ENCODE data around the gene TSHR. TPM values are rescaled to one million over a fixed set of nuclear protein-coding genes. Genes with fewer than 3 reads are reported as not detected.
"Not testable (repeated sequence)": the region's sequence is repeated elsewhere in the genome, so short reads cannot be mapped to it uniquely, and the experiment has no call there.

Gene TSHR
- total RNA-seq, 3 donors from 2014 or later, result 0.24 to 0.47 TPM; not detected in 1

DNA sequence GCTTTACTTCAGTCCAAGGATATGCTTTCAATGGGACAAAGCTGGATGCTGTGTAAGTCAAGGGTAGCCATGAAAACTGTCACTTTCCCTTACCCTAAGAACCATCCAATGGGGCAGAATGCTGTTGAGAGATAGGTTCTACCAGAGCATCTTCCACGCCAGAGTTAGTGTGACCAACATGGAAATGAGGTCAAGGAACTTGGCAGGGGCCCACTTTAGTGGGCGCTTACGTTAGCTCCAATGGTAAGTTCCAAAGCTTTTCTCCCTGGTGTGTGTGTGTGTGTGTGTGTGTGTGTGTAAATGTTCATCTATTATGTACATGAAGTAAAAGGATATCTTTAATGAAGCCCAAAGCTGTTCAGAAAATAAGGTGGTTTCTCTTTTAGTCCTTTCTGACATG is 141.2 kb downstream of the TSHR start:
- Mint-ChIP-seq H3K9me3 (no peaks in the 10 kb centered on the region), H3K4me3 (no peak overlapping the region), H3K36me3 (ENCODE audit: insufficient read depth) (no peaks in the 10 kb centered on the region), H3K27me3 (ENCODE audit: low read depth) (peaks cover 2% of the 10 kb centered on the region), H3K4me1 (ENCODE audit: low read depth) (no peaks in the 10 kb centered on the region)
- ATAC-seq (no peak), DNase-seq (no peak)

DNA sequence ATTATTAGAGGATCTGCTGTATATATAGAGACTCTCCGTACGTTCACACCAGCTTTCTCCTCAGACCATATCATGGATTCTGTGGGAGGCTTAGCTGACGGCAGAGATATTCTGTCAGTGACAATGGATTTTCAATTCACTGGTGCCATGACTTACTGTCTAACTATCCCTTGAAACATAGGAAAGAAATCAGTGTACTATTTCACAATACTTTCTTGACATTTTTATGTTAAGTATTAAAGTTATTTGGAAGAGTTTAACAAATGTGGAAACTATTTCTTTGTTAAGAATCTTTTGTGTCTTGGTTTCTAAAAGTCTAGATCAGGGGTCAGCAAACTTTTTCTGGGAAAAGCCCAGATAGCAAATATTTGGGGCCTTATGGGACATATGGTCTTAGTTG is 146.8 kb downstream of the TSHR start:
- no peak overlapping the region for H3K4me3 Mint-ChIP-seq
- no peaks in the 10 kb centered on the region for H3K9me3 Mint-ChIP-seq
- peaks cover 2% of the 10 kb centered on the region for H3K27me3 Mint-ChIP-seq (ENCODE audit: low read depth)
- DNase-seq (no peak), ATAC-seq (no peak)
- no peaks in the 10 kb centered on the region for H3K36me3 Mint-ChIP-seq (ENCODE audit: insufficient read depth)
- no peaks in the 10 kb centered on the region for H3K4me1 Mint-ChIP-seq (ENCODE audit: low read depth)

DNA sequence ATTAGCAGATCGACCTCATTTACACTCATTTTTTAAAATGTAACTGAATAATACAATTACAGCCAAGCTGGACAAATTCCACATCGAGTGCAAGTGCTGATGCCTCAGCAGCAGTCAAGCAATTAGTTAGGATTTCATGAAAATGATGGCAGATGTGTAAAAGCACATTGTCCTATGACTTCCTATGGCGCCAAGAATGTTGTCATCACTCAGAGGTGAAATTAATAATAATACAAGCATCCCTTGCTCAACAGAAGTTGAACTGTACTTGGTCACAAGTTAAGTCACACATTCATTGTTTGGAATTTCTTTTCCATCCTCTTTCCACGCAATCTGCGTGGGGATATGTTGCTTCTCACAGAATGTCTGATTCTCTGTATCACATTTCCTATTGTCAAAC is 148.0 kb downstream of the TSHR start:
- ATAC-seq, result no peak
- peaks cover 2% of the 10 kb centered on the region for H3K27me3 Mint-ChIP-seq (ENCODE audit: low read depth)
- no peaks in the 10 kb centered on the region for H3K4me1 Mint-ChIP-seq (ENCODE audit: low read depth)
- no peak overlapping the region for H3K4me3 Mint-ChIP-seq
- H3K9me3 Mint-ChIP-seq, result no peaks in the 10 kb centered on the region
- no peaks in the 10 kb centered on the region for H3K36me3 Mint-ChIP-seq (ENCODE audit: insufficient read depth)
- DNase-seq, result no peak

DNA sequence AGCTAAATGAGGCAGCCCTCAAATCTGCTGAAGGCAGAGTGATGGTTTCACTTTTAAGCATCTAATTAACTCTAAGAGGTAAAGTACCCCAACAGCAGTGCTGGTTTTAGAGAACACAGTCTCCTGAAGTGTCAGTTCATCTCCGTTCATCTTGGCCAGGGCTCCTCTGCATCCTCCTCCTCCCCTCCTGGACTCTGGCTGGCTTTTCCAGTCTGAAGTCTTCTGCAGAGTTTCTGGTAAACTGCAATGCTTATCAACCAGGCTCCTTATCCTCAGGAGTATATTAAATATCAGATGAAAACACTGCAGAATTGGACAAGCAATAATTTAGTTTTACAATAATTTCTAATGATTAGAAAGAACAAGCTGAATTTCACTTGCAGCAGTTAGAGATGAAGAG is 150.0 kb downstream of the TSHR start:
- H3K4me3 Mint-ChIP-seq, result no peak overlapping the region

DNA sequence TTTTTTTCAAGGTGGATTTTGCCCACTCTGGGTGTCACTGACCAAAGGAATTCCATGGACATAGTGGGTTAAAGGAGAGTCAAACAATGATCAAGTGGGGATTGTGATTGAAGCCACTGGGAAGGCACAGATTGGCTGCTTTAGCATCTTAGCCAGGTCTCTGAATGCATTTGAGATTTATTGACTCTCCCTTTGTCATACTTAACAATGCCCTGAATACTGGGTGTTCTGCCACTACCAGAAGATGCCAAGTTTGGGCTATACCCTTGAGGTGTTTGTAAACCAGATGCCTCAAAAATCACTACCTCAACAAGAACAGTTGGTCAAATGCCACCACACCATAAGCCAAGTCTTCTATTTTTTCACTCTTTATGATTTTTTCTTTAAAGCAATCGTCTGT is 150.5 kb downstream of the TSHR start:
- no peaks in the 10 kb centered on the region for H3K9me3 Mint-ChIP-seq
- H3K36me3 Mint-ChIP-seq (ENCODE audit: insufficient read depth), result no peaks in the 10 kb centered on the region
- H3K27me3 Mint-ChIP-seq (ENCODE audit: low read depth), result no peaks in the 10 kb centered on the region
- no peaks in the 10 kb centered on the region for H3K4me1 Mint-ChIP-seq (ENCODE audit: low read depth)
- no peak overlapping the region for H3K4me3 Mint-ChIP-seq
- DNase-seq, result no peak
- no peak for ATAC-seq

More for the DNA sequence above, 150.0 kb downstream of the TSHR start:
- ATAC-seq, result no peak
- H3K36me3 Mint-ChIP-seq (ENCODE audit: insufficient read depth), result no peaks in the 10 kb centered on the region
- no peaks in the 10 kb centered on the region for H3K9me3 Mint-ChIP-seq
- no peaks in the 10 kb centered on the region for H3K4me1 Mint-ChIP-seq (ENCODE audit: low read depth)
- no peak for DNase-seq
- no peaks in the 10 kb centered on the region for H3K27me3 Mint-ChIP-seq (ENCODE audit: low read depth)

DNA sequence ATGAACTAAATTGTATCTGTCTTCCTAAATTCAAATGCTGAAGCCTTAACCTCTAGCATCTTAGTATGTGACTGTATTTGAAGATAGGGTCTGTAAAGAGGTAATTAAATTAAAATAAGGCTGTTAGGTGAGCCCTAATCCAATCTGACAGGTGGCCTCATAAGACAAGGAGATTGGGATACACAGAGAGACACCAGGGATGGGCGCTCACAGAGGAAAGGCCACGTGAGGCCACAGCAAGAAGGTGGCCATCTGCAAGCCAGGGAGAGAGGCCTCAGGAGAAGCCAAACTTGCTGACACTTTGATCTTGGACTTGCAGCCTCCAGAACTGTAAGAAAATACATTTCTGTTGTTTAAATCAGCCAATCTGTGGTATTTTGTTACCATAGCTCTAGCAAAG is 154.8 kb downstream of the TSHR start:
- ATAC-seq, result no peak
- no peaks in the 10 kb centered on the region for H3K4me1 Mint-ChIP-seq (ENCODE audit: low read depth)
- no peaks in the 10 kb centered on the region for H3K9me3 Mint-ChIP-seq
- no peak for DNase-seq
- H3K27me3 Mint-ChIP-seq (ENCODE audit: low read depth), result no peaks in the 10 kb centered on the region
- no peak overlapping the region for H3K4me3 Mint-ChIP-seq
- H3K36me3 Mint-ChIP-seq (ENCODE audit: insufficient read depth), result no peaks in the 10 kb centered on the region

DNA sequence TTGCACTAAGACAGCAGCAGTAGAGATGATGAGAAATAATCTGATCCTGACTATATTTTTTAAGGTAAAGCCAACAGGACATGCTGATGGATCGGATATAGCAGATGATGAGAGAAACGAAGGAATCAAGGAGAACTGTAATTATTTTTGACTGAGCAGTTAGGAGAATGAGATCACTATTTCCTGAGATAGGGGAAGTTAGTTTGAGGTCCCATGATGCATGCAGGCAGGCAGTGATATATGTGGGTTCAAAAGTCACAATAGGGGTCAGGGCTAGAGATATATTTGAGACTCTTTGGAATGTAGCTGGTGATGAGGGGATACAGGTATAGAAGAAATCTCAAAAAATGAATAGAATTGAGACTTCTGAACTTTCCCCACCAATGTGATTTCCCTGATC is 157.8 kb downstream of the TSHR start:
- Mint-ChIP-seq H3K4me3 (no peak overlapping the region), H3K27me3 (ENCODE audit: low read depth) (no peaks in the 10 kb centered on the region), H3K9me3 (no peaks in the 10 kb centered on the region), H3K36me3 (ENCODE audit: insufficient read depth) (no peaks in the 10 kb centered on the region), H3K4me1 (ENCODE audit: low read depth) (no peaks in the 10 kb centered on the region)
- ATAC-seq (no peak), DNase-seq (no peak)

DNA sequence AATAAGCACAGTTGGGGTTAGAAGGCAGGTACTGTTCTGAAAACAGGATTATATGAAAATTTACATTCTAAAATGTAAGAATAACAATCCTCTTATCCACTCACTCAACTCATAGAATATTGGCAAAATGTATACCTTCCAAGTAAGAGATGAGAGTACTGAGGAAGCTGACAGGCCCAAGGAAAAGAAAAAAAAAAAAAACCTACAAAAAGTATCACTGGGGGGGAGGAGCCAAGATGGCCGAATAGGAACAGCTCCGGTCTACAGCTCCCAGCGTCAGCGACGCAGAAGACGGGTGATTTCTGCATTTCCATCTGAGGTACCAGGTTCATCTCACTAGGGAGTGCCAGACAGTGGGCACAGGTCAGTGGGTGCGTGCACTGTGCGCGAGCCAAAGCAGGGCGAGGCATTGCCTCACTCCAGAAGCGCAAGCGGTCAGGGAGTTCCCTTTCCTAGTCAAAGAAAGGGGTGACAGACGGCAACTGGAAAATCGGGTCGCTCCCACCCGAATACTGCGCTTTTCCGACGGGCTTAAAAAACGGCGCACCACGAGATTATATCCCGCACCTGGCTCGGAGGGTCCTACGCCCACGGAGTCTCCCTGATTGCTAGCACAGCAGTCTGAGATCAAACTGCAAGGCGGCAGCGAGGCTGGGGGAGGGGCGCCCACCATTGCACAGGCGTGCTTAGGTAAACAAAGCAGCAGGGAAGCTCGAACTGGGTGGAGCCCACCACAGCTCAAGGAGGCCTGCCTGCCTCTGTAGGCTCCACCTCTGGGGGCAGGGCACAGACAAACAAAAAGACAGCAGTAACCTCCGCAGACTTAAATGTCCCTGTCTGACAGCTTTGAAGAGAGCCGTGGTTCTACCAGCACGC is 158.8 kb downstream of the TSHR start:
- H3K4me1 Mint-ChIP-seq (ENCODE audit: low read depth); ATAC-seq; DNase-seq; H3K27me3 Mint-ChIP-seq (ENCODE audit: low read depth); H3K9me3 Mint-ChIP-seq; H3K4me3 Mint-ChIP-seq; H3K36me3 Mint-ChIP-seq (ENCODE audit: insufficient read depth): not testable (repeated sequence)

DNA sequence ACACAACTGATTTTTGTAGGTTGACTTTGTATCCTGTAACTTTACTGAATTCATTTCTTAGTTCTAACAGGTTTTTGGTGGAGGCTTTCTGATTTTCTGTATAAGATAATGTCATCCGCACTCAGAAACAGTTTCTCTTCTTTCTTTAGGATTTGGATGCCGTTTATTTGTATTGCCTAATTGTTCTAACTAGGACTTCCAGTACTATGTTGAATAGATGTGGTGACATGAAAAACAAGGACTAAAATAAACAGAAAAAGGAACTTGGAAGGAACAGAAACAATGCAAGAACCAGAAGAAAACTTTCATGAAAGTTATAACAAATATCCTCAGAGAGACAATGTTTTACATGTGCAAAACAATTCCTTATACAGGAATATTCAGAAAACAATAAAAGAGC is 165.1 kb downstream of the TSHR start:
- ATAC-seq (no peak), DNase-seq (no peak)
- H3K27me3 Mint-ChIP-seq (ENCODE audit: low read depth), result no peaks in the 10 kb centered on the region

DNA sequence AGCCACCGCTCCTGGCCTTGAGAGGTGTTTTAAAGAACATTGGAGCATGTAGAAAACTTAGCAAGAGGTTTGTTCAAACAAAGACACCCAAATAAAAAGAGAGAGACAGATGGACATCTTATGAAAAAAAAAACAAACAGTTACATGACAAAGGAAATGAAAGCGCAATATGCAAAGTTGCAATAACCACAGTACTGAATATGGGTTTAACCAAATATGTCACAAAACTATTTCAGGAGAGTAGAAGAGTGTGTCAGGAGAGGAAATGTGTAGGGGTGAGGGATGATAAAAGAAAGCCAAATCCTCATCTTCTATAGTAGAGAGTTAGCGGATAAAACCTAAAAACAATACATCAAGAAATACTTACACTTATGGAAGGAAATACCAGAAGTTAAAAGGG is 166.9 kb downstream of the TSHR start:
- Mint-ChIP-seq H3K4me1 (ENCODE audit: low read depth) (no peaks in the 10 kb centered on the region), H3K4me3 (no peak overlapping the region), H3K9me3 (no peaks in the 10 kb centered on the region), H3K27me3 (ENCODE audit: low read depth) (no peaks in the 10 kb centered on the region), H3K36me3 (ENCODE audit: insufficient read depth) (no peaks in the 10 kb centered on the region)
- DNase-seq (no peak), ATAC-seq (no peak)

More for the DNA sequence above, 165.1 kb downstream of the TSHR start:
- Mint-ChIP-seq H3K9me3 (no peaks in the 10 kb centered on the region), H3K4me1 (ENCODE audit: low read depth) (no peaks in the 10 kb centered on the region), H3K4me3 (no peak overlapping the region), H3K36me3 (ENCODE audit: insufficient read depth) (no peaks in the 10 kb centered on the region)

DNA sequence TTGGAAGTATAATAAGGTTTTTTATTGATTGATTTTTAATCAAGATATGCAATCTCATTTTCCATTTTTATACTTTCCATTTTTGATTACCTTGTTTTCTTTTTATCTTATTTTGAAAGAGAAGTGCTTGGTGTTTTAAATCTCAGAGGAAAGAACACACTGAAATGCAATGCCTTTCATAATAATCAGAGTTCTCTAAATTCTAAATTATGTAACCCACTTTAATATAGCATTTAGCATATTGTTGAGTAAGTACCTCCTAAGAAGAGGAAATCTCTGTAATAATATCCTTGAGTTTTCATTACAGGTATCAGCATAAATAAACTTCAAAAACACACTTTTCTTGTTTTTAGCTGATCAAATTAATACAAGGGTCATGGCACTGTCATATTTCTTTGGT is 168.4 kb downstream of the TSHR start:
- DNase-seq (no peak), ATAC-seq (no peak)
- Mint-ChIP-seq H3K9me3 (no peaks in the 10 kb centered on the region), H3K4me3 (no peak overlapping the region), H3K4me1 (ENCODE audit: low read depth) (no peaks in the 10 kb centered on the region), H3K27me3 (ENCODE audit: low read depth) (no peaks in the 10 kb centered on the region), H3K36me3 (ENCODE audit: insufficient read depth) (no peaks in the 10 kb centered on the region)

DNA sequence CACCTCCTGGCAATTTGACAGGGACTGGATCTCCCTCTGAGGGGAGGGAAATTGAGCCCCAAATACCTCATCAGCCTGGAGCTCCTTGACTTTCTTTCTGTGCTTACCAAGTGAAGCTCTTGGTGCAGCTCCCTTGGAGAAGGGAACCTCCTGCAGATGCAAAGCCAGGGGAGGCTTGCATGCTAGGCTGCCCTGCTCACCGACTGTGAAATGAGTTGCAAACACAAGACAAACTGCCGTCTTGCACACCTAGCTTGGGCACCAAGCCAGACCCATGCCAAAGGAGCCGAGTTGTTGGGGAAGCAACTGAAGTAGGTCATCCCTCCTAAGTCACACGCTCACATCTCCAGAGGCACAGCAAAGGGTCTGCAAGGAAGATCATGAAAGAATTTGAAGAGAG is 170.1 kb downstream of the TSHR start:
- Mint-ChIP-seq H3K27me3 (ENCODE audit: low read depth) (no peaks in the 10 kb centered on the region), H3K4me3 (no peak overlapping the region), H3K4me1 (ENCODE audit: low read depth) (no peaks in the 10 kb centered on the region), H3K9me3 (no peaks in the 10 kb centered on the region), H3K36me3 (ENCODE audit: insufficient read depth) (no peaks in the 10 kb centered on the region)
- DNase-seq (no peak), ATAC-seq (no peak)

DNA sequence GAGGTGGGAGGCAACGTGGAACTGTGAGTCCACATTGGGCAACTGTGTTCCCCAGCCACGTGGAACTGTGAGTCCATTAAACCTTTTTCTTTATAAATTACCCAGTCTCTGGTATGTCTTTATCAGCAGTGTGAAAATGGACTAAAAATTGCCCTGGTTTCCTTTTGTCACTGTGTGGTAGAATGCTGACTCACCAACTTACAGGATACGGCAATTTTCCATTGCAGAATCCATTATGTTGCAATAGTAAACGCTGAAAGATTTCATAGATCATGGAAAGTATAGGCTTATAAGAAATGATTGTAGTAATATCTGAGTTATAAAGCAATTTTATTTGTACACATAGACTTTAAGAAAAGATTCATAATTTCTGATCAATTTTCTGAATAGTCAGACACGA is 172.4 kb downstream of the TSHR start:
- Mint-ChIP-seq H3K9me3 (no peaks in the 10 kb centered on the region), H3K4me1 (ENCODE audit: low read depth) (no peaks in the 10 kb centered on the region), H3K36me3 (ENCODE audit: insufficient read depth) (no peaks in the 10 kb centered on the region), H3K4me3 (no peak overlapping the region), H3K27me3 (ENCODE audit: low read depth) (no peaks in the 10 kb centered on the region)
- ATAC-seq (no peak), DNase-seq (no peak)

DNA sequence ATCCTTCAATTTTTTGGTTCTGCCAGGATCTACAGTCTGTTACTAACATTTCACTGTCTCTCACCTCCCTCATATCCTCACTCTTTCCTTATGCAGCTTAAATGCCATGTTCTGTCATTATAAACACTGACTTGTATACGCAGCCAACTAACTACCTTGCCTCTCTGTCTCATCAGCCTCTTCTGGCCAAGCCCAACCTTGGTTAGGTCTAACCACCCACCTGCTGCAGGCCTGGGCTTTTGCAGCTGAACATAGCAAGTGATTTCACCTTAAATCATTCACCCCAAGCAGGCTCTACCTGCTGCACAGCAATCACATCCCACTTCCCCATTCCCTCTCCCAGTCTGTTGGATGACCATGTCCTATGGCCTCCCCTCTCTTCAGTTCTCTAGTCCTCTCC is 173.8 kb downstream of the TSHR start:
- Mint-ChIP-seq H3K4me1 (ENCODE audit: low read depth) (no peaks in the 10 kb centered on the region), H3K27me3 (ENCODE audit: low read depth) (no peaks in the 10 kb centered on the region), H3K4me3 (no peak overlapping the region), H3K36me3 (ENCODE audit: insufficient read depth) (no peaks in the 10 kb centered on the region), H3K9me3 (no peaks in the 10 kb centered on the region)
- DNase-seq (no peak), ATAC-seq (no peak)

DNA sequence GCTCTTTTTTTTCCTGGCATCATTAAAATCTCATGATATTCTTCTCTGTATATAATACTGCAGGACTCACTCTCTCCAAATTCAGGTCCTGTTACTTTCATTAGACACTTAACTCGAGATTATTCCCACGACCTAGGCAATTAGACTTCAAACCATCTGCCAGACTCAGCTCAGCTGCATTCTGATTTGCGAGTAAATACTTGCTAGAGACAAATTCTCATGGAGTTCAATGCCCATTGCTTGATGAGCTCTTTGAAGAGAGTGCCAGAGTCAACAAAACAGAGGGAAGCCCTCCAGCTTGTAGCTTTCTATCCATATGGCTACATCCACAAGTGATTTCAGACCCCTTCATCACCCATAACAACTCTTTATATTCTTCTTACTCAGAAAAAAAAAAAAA is 177.0 kb downstream of the TSHR start:
- H3K36me3 Mint-ChIP-seq (ENCODE audit: insufficient read depth), result no peaks in the 10 kb centered on the region
- DNase-seq (no peak), ATAC-seq (no peak)
- no peak overlapping the region for H3K4me3 Mint-ChIP-seq
- no peaks in the 10 kb centered on the region for H3K9me3 Mint-ChIP-seq
- no peaks in the 10 kb centered on the region for H3K27me3 Mint-ChIP-seq (ENCODE audit: low read depth)
- H3K4me1 Mint-ChIP-seq (ENCODE audit: low read depth), result no peaks in the 10 kb centered on the region
